KG1 (cell line): ENCODE results near the gene TXNDC2.

Source experiments
- DNase-seq: peaks from one replicate; lab custom pipeline; 2025; lab: John Stamatoyannopoulos, UW

Gene TXNDC2

DNA sequence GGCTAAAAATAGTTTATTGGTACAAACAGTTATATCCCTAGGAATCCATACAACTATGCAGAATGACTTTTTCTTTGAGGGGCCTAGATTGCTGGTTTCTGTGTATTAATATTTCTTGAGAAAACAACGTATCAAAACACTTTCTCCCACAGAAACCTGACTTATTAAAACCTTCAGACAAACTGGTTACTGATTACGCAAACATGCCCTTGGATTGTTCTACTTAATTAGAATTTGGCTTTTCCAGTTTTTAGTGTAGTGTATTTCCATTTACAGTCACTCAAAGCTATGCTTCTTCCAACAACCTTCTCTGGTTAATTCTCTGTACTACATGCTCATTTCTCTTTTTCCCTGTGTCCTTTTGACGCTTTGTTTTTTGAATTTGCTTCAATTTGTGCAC, 48.1 kb downstream of the TXNDC2 start:
- no peak for DNase-seq

DNA sequence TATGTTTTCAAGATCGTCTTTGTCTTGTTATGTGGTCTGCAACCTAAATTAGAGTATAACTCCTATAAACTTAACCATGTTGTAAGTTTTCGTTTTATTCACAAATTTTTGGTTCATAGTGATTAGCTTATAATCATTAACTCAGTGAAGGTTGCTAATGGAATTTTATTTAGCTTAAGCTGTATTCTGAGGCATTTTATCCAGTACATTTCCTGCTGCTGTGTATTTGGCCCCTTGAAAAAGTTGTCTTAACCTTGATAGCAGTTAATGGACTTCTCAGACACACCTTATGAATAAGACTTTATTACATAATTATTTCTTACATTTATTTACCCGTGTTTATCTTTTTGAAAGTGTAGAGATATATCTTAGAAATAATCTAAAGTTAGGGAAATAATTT, 48.5 kb downstream of the TXNDC2 start:
- DNase-seq = no peak
